NB4 (cell line): ENCODE data around the gene BABAM1.

Source experiments
- DNase-seq: peaks from one replicate; pipeline ENCODE4 v3.0.0; 2010; ENCODE audit warnings: low read depth
- H3K4me3 ChIP-seq: one replicate; pipeline ENCODE4 v1.5.1; 2011; ENCODE audit warnings: mild to moderate bottlenecking, low read depth, low read length, moderate library complexity
- CTCF ChIP-seq: IDR thresholded peaks from one replicate; pipeline ENCODE4 v1.5.1; 2012; ENCODE audit warnings: low read depth, low read length
- MAX ChIP-seq: IDR thresholded peaks from 2 replicates; pipeline ENCODE4 v1.6.1; 2011; ENCODE audit warnings: low read depth, low read length
- MYC ChIP-seq: IDR thresholded peaks from 2 replicates; pipeline ENCODE4 v1.6.1; 2011; ENCODE audit warnings: low read depth, low read length
- POLR2A ChIP-seq: IDR thresholded peaks from 2 replicates; pipeline ENCODE4 v1.6.1; 2011; ENCODE audit warnings: mild to moderate bottlenecking; ENCODE audit not compliant: insufficient read length; ENCODE audit errors: extremely low read depth

The BABAM1 gene

GRCh38 chr19:17236811-17237543 is 30.3 kb upstream of the BABAM1 start:
- no peak for TF ChIP-seq MAX
- no peak for TF ChIP-seq POLR2A
- TF ChIP-seq CTCF: no peak
- no peak for TF ChIP-seq MYC
- no peak for DNase-seq
- H3K4me3 ChIP-seq: no peak overlapping the region

GRCh38 chr19:17237747-17238706 is 29.2 kb upstream of the BABAM1 start:
- H3K4me3 ChIP-seq: no peak overlapping the region
- no peak for TF ChIP-seq MYC
- TF ChIP-seq POLR2A: no peak
- no peak for DNase-seq

- no peak overlapping the region for H3K4me3 ChIP-seq
- TF ChIP-seq MYC (no peak), CTCF (no peak), POLR2A (no peak), MAX (no peak)
- no peak for DNase-seq
Observed at GRCh38 chr19:17240062-17240752, 27.0 kb upstream of the BABAM1 start.

- no peak for DNase-seq
- TF ChIP-seq POLR2A: no peak
- no peak for TF ChIP-seq MAX
- TF ChIP-seq CTCF: no peak
- no peak for TF ChIP-seq MYC
- H3K4me3 ChIP-seq: no peak overlapping the region
Observed at GRCh38 chr19:17240826-17241399, 26.3 kb upstream of the BABAM1 start.

GRCh38 chr19:17242431-17243208 is 24.6 kb upstream of the BABAM1 start:
- no peak overlapping the region for H3K4me3 ChIP-seq
- no peak for DNase-seq
- TF ChIP-seq POLR2A: no peak
- no peak for TF ChIP-seq CTCF
- no peak for TF ChIP-seq MYC
- no peak for TF ChIP-seq MAX
